HG03565 (cell line): ENCODE results near the gene PUDP.

Experiments used
- ATAC-seq: cut with Tn5 transposase; IDR thresholded peaks from one replicate; pipeline ENCODE4 v1.9.1; 2021; ENCODE audit warnings: mild to moderate bottlenecking, moderate library complexity; ENCODE audit not compliant: unreplicated experiment

Gene PUDP

DNA sequence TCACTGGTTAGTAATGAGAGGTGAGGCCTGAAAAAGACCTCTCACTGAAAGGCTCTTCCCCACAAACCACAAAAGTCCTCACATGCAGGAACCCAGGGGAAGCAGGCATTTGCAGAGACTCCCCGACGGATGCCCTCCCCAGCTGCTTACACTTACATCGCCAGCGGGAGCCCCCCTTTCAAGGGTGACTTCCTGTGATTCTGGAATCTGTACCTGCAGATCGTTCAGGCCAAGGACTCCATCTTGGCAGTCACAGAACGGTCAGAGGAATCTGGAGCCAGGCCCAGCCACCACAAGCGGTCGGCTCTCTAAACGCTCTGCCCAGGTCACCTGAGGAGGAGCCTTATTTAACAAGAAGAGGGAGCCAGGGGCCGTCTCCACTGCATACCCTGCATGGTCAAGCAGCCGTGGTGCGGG is 71.7 kb downstream of the PUDP start:
- ATAC-seq: no peak

GRCh38 chrX:7074908-7075204 is 73.1 kb downstream of the PUDP start:
- no peak for ATAC-seq

DNA sequence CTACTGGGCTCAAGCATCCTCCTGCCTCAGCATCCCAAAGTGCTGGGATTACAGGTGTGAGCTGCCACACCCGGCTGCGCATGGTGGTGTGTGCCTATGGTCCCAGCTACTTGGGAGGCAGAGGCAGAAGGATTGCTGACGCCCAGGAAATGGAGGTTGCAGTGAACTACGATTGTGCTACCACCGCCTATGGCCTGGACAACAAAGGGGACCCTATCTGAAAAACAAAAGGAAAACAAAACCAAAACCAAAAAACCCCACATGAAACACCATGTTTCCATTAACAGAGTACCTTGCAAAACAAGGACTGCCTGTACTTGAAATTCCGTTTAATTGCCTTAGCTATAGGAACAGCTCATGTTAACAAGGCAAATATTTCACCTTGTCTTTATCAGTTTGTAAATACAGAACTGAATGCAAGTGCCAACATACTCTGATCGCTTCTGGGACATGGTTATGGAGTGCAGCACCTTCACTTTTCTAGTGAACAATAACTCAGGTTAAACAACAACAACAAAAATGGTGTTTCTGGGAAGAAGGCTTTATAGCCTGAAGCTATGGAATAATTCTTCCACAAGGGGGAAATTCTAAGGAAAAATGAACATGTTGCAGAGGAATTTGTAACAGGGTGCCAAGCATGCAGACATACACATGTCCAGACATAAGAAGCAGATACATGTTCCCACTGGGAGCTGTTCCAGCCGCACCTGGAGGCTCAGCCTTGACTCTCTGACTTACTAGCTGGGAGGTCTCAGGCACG is 73.6 kb downstream of the PUDP start:
- no peak for ATAC-seq

GRCh38 chrX:7073336-7073735 is 74.6 kb downstream of the PUDP start:
- ATAC-seq: no peak

- no peak for ATAC-seq
These were observed 75.1 kb downstream of the PUDP start for GRCh38 chrX:7072856-7073255.

- no peak for ATAC-seq
These were observed 76.6 kb downstream of the PUDP start for GRCh38 chrX:7071390-7071789.

DNA sequence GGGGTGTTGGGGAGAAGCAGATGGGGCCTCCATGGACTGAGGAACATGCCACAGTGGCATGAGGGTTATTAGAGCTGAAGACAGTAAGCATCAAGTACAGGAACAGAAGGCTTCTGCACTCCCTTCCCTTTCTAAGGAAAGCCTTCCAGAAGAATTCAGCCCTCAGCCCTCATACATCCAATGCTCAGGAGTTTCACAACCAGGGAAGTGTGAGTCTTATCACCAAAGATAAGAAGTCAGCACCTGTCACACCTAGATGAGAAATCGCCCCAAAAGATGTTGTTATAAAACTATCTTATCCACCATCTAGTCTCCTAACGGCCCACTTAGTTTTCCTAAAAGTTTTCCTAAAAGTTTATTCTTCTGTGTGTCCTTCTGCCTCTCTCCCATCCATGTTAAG is 78.4 kb downstream of the PUDP start:
- ATAC-seq: no peak

- no peak for ATAC-seq
These were observed 79.0 kb downstream of the PUDP start for GRCh38 chrX:7068939-7069367.

- no peak for ATAC-seq
These were observed 80.7 kb downstream of the PUDP start for GRCh38 chrX:7067256-7067655.

DNA sequence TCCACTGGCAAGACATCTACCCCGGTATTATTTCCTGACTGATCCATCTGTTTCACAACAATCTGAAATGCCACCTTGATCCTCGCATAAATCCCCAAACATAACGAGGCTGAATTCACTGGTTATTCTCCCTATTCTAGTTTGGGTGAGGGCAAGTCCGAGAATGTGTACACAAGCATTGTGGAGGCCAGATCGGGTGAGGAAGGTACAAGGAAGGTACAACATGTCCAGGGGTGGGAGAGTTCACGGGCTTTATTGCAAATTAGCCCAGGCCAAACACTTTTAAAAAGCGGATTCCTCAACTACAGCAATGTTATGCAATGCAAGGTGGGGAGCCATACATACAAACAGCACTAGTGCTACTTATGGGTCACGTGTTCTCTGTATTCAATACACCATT is 82.5 kb downstream of the PUDP start:
- no peak for ATAC-seq

- no peak for ATAC-seq
These were observed 85.0 kb downstream of the PUDP start for GRCh38 chrX:7062903-7063302.

- ATAC-seq: no peak
These were observed 85.7 kb downstream of the PUDP start for GRCh38 chrX:7062276-7062675.

- no peak for ATAC-seq
These were observed 86.5 kb downstream of the PUDP start for GRCh38 chrX:7061429-7061828.

DNA sequence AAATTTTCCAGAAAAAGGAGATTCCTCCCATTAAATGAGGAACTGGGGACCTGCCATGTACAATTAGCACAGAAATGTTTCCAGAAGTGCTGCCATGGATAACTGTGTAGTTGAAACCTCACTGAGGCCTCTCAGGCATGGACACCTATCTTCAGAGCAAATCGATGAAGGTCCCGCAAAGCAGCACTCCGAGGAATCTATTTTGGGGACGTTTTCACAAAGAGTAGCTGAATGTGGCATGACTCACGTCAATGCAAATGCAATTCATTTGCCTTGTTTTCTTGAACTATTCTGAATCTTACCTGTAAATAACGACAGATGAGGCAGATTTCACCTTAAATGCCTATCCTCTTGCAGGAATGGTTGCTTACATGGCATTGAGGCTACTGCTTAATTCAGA is 87.5 kb downstream of the PUDP start:
- no peak for ATAC-seq

- no peak for ATAC-seq
These were observed 88.1 kb downstream of the PUDP start for GRCh38 chrX:7059859-7060258.

DNA sequence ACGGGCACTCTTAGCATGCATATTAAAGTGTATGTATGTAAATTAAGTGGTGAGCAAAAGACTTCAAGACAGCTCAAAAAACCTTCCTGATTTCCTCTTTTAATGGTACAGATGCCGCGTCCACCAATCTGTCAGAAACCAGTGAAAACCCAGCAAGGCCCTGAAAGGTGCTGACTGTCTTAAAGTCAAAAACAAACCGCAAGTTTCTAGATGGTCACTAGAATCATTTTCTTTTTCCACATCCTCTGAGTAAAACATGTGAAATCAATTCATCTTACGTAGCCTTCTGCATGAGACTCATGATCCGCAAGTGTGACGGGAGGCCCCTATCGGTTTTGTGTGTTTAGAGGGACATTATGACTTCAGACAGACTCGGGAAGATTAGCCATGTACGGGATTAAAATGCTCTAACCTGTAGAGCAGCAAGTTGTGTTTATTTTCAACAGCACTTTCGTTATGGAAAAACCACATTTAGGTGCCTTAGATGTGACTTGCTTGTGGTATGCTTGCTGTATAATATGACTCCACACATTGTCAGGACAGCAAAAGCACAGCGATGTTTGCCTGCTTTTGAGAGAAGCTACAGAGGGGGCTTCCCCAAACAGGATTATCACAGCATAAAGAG is 88.6 kb downstream of the PUDP start:
- ATAC-seq: peak; percentile 96

DNA sequence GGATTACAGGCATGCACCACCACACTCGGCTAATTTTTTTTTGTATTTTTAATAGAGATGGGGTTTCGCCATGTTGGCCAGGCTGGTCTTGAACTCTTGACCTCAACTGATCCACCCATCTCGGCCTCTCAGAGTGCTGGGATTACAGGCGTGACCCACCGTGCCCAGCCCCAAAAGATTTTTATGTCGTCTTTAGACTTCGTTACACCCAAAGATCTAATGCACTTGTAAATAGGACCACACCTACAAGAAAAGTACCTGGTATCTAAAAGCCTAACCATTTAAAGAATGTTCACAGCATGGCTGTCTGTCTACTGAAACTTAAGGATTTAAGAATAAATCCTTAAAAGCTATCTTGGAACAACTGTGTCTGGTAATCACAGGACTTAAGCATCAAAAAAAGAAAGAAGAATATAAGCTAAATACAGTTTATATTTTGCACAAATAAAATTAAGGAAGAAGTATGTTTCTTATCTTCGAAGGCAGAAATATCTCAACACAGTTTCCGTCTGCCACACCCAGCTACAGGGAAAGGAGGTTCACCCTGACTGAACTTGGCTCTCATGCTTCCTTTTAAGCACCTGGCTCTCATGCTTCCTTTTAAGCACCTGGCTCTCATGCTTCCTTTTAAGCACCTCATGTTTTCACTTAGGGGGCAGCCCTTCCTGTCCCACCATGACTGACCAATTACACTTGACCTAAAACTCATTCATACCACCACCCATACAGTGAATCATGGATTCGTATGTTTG is 92.4 kb downstream of the PUDP start:
- ATAC-seq: no peak

DNA sequence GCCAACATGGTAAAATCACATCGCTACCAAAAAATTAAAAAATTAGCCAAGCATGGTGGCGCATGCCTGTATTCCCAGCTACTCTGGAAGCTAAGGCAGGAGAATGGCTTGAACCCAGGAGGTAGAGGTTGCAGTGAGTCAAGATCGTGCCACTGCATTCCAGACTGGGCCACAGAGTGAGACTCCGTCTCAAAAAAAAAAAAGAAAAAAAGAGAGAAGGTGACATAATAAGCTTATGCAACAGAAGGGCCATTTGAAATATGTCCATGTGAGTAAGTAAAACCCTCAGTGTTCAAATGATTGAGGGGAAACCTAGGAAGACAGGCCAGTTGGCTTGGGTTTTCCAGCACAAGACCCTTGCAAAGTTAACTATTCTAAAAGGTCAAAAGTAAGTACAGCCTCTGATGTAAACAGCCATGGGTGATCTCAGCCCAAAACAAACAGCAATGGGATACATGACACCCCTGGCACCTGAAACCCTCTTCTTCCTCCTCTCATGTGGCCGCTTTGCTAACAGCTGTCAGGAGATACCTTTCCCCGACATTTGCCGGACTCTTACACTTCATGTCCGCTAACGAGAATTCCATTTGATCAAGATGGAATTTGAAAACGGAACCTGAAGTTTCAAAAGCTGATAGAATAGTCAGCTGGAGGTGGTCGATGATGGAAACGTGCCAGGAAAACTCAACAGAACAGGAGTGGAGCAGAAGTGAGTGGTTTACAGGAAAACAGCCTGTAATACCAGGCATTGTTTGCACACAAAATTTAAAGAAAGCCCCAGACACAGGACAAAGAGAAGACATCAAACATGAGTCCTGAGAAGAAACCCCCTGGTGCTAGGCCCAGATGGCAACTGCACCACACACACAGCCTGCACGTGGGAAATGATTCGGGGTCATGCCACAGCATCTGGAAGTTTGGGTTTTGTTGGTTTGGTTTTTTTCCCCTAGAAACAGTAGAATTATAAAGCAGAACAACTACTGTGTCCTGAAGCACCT is 93.4 kb downstream of the PUDP start:
- no peak for ATAC-seq

GRCh38 chrX:7052541-7052940 is 95.4 kb downstream of the PUDP start:
- ATAC-seq: no peak

DNA sequence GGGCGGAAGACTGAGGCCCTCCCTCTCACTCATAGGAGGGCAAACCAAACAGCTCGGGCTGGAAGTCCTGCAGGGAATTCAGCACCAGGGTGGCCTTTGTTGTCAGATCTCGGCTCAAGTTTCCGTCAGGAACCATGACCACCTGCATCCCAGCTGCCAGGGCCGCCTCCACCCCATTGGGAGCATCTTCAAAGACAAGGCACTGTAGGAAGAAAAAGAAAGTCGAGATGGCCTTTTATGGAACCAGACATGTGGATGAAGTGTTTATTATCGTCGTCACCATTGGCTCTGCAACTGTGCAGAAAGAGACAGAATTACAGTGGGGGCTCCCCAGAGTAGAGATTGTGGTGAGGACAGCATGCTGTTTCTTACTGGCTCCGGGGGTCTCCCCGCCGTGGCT is 97.7 kb downstream of the PUDP start:
- ATAC-seq: no peak

DNA sequence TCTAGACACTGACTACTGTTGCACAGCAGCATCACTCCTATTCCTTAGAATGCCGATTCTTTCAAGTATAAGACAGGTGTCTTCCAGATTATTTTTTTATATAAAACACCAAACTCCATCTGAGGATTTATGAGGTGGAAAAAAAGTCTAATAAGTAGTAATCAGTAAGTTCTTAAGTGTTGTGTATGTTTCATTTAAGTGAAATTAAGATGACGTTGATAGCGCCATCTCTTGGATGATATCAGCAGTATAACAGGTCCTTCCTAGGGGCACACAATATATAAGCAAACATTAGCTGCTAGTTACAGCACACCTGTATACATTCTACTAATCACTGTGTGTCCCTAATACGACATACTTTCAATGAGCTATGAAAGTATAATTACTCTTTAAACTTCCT is 100.0 kb downstream of the PUDP start:
- no peak for ATAC-seq
